ENCODE measurements around the gene CHMP2B. TPM values are rescaled to one million over a fixed set of nuclear protein-coding genes. Genes with fewer than 3 reads are reported as not detected.

The CHMP2B gene
- total and polyA plus RNA-seq, 2 of the 8 experiments (the other 6 are each of a cell fraction or from before 2014, with no cell fraction given) = 14.0 to 56.5 TPM

- Histone ChIP-seq H3K56ac (replicated peaks; ENCODE audit: insufficient read length, low read depth, low read length) (no peak overlapping the region), H2BK120ac (replicated peaks; ENCODE audit: low read depth, low read length) (no peak overlapping the region), H4K5ac (ENCODE audit: insufficient read length, low read depth, low read length) (no peak overlapping the region), H2BK20ac (ENCODE audit: low read length) (no peak overlapping the region), H3K36me3 (ENCODE audit: control insufficient read depth in 2 of 4, insufficient read depth in 4 of 4, low read length in 3 of 4) (no peaks in the 10 kb centered on the region), H3K4ac (replicated peaks; ENCODE audit: insufficient read length, low read depth, low read length) (no peak overlapping the region), H3K27me3 (replicated peaks in 1 of 4; ENCODE audit: control insufficient read depth in 3 of 4, extremely low read depth in 1 of 4, insufficient read depth in 3 of 4, low read length in 3 of 4) (no peaks in the 10 kb centered on the region), H2BK5ac (ENCODE audit: low read depth, low read length) (no peak overlapping the region), H3K27ac (ENCODE audit: low read depth, low read length) (no peak overlapping the region), H4K8ac (ENCODE audit: extremely low read depth, insufficient read depth, low read length) (no peak overlapping the region), H2BK12ac (ENCODE audit: low read depth, low read length) (no peak overlapping the region), H2BK15ac (ENCODE audit: low read length) (no peak overlapping the region), H3K9me3 (ENCODE audit: insufficient read depth in 2 of 2, low read depth in 1 of 2, low read length in 1 of 2) (no peaks in the 10 kb centered on the region), H2AK5ac (ENCODE audit: low read depth, low read length) (no peak overlapping the region), H4K91ac (replicated peaks; ENCODE audit: insufficient read length, low read length) (no peak overlapping the region), H3K4me2 (ENCODE audit: insufficient read depth in 1 of 2, low read depth in 2 of 2, low read length in 2 of 2) (no peak overlapping the region), H3K4me3 (ENCODE audit: extremely low read depth in 1 of 4, insufficient read depth in 2 of 4, low read depth in 3 of 4, low read length in 4 of 4) (no peak overlapping the region), H2AFZ (ENCODE audit: low read length) (no peak overlapping the region), H3K14ac (ENCODE audit: insufficient read length) (no peak overlapping the region), H3K79me1 (ENCODE audit: low read depth, low read length) (no peaks in the 10 kb centered on the region), H4K20me1 (replicated peaks in 1 of 2; ENCODE audit: control insufficient read depth in 1 of 2, insufficient read depth in 2 of 2, low read length in 2 of 2) (no peaks in the 10 kb centered on the region), H3K23me2 (ENCODE audit: low read depth, low read length) (no peaks in the 10 kb centered on the region), H3K4me1 (replicated peaks in 1 of 4; ENCODE audit: control insufficient read depth in 3 of 4, insufficient read depth in 4 of 4, low read length in 3 of 4) (no peaks in the 10 kb centered on the region), H3K9ac (replicated peaks in 1 of 4; ENCODE audit: extremely low read depth in 1 of 4, low read depth in 3 of 4, low read length in 3 of 4) (no peak overlapping the region), H3K79me2 (ENCODE audit: control insufficient read depth in 1 of 2, insufficient read depth in 2 of 2, low read length in 2 of 2) (no peaks in the 10 kb centered on the region), H3K23ac (ENCODE audit: insufficient read length) (no peak overlapping the region), H3K18ac (ENCODE audit: extremely low read depth, low read length) (no peak overlapping the region)
- 86% methylated on average over 1 of the region's 1 CpG; no CpG with 5 or more reads in 1 of the 2 experiments for WGBS, 2 experiments (ENCODE audit: extremely low coverage in 1 of 2, insufficient coverage in 1 of 2, insufficient read length in 1 of 2, insufficient replicate concordance in 2 of 2, low coverage in 1 of 2, low lambda C conversion rate in 2 of 2, missing lambda C conversion rate in 1 of 2)
- DNase-seq (ENCODE audit: low read depth in 1 of 2, low spot score in 2 of 2) (no peak), FAIRE-seq (no peak)
- ChIA-PET CTCF (ENCODE audit: partially characterized antibody) (interaction anchor here (0.7 kb wide), 1 partner anchor 785 kb away, joined by 3 read pairs; no protein-coding TSS in a partner anchor), POLR2A (ENCODE audit: partially characterized antibody) (no interaction called here)
- TF ChIP-seq BRCA1 (IDR thresholded peaks at IDR 0.05; ENCODE audit: low read depth, low read length) (no peak), JUN (IDR thresholded peaks at IDR 0.05; ENCODE audit: low read depth, low read length) (no peak), SIRT6 (IDR thresholded peaks at IDR 0.05; ENCODE audit: low read length) (no peak), NRF1 (IDR thresholded peaks at IDR 0.05; ENCODE audit: low read depth, low read length) (no peak), POLR2A (IDR thresholded peaks at IDR 0.05; ENCODE audit: control extremely low read depth in 1 of 2, low read depth in 2 of 2, low read length in 2 of 2) (no peak), SIX5 (IDR thresholded peaks at IDR 0.05; ENCODE audit: low read depth, low read length) (no peak), USF2 (IDR thresholded peaks at IDR 0.05; ENCODE audit: low read length) (no peak), SP1 (IDR thresholded peaks at IDR 0.05; ENCODE audit: low read depth, low read length) (no peak), ATF2 (IDR thresholded peaks at IDR 0.05; ENCODE audit: low read length) (no peak), RXRA (IDR thresholded peaks at IDR 0.05; ENCODE audit: insufficient read depth, low read depth, low read length) (no peak), NANOG (IDR thresholded peaks at IDR 0.05; ENCODE audit: insufficient read depth, low read depth, low read length, poor library complexity, severe bottlenecking) (no peak), SUZ12 (IDR thresholded peaks at IDR 0.05; ENCODE audit: low read length) (no peak), FOSL1 (IDR thresholded peaks at IDR 0.05; ENCODE audit: insufficient read depth, low read depth, low read length) (no peak)
These were observed 8.5 kb upstream of the CHMP2B start for GRCh38 chr3:87218560-87218959.

All from H1 (cell line).